H9 (cell line): ENCODE measurements around the gene FH. TPM values are rescaled to one million over a fixed set of nuclear protein-coding genes. Genes with fewer than 3 reads are reported as not detected.

Experiments used
- DNase-seq: peaks from one replicate; pipeline ENCODE4 v3.0.0-alpha.2; 2017
- H2AFZ ChIP-seq: one replicate; pipeline ENCODE4 v1.6.1; 2013; ENCODE audit warnings: mild to moderate bottlenecking, low read length, control low read depth, moderate library complexity
- H2AK5ac ChIP-seq: 2 replicates; pipeline ENCODE4 v1.6.1; 2013; ENCODE audit warnings: low read length, control low read depth, mixed read lengths; ENCODE audit not compliant: insufficient read length
- H2BK120ac ChIP-seq: one replicate; pipeline ENCODE4 v1.6.1; 2013; ENCODE audit warnings: low read depth, mild to moderate bottlenecking, low read length, control low read depth, inconsistent platforms; ENCODE audit not compliant: poor library complexity, severe bottlenecking
- H2BK12ac ChIP-seq: 2 replicates; pipeline ENCODE4 v1.6.1; 2013; ENCODE audit warnings: low read length, control low read depth, mixed read lengths, low read depth; ENCODE audit not compliant: insufficient read length
- H2BK15ac ChIP-seq: 2 replicates; pipeline ENCODE4 v1.6.1; 2013; ENCODE audit warnings: low read depth, low read length, control low read depth
- H2BK20ac ChIP-seq: one replicate; pipeline ENCODE4 v1.6.1; 2013; ENCODE audit warnings: low read depth, mild to moderate bottlenecking, low read length, control low read depth, inconsistent platforms; ENCODE audit not compliant: poor library complexity, severe bottlenecking
- H2BK5ac ChIP-seq: 2 replicates; pipeline ENCODE4 v1.6.1; 2013; ENCODE audit warnings: low read length, control low read depth, mixed read lengths; ENCODE audit not compliant: insufficient read length
- H3K14ac ChIP-seq: 2 replicates; pipeline ENCODE4 v1.6.1; 2013; ENCODE audit warnings: low read length, control low read depth; ENCODE audit not compliant: insufficient read depth
- H3K18ac ChIP-seq: 2 replicates; pipeline ENCODE4 v1.6.1; 2013; ENCODE audit warnings: low read depth, mild to moderate bottlenecking, mixed read lengths, low read length, control low read depth; ENCODE audit not compliant: insufficient read length
- H3K23ac ChIP-seq: 2 replicates; pipeline ENCODE4 v1.6.1; 2013; ENCODE audit warnings: low read length, control low read depth, mixed read lengths, low read depth; ENCODE audit not compliant: insufficient read length
- H3K23me2 ChIP-seq: 2 replicates; pipeline ENCODE4 v1.6.1; 2013; ENCODE audit warnings: low read depth, mild to moderate bottlenecking, mixed read lengths, low read length, control low read depth; ENCODE audit not compliant: insufficient read length, poor library complexity, severe bottlenecking
- H3K27ac ChIP-seq: 2 replicates; pipeline ENCODE4 v1.5.1; 2013; ENCODE audit warnings: low read length, control low read depth, mixed read lengths, low read depth; ENCODE audit not compliant: insufficient read length
- H3K27me3 ChIP-seq: 2 replicates; pipeline ENCODE4 v1.6.1; 2013; ENCODE audit warnings: low read length, control low read depth, inconsistent platforms; ENCODE audit not compliant: insufficient read depth
- H3K4ac ChIP-seq: 2 replicates; pipeline ENCODE4 v1.6.1; 2013; ENCODE audit warnings: low read depth, mild to moderate bottlenecking, control low read depth, inconsistent platforms, low read length, moderate library complexity
- H3K4me1 ChIP-seq: 2 replicates; pipeline ENCODE4 v1.6.1; 2013; ENCODE audit warnings: low read length, control low read depth, inconsistent platforms; ENCODE audit not compliant: insufficient read depth
- H3K4me2 ChIP-seq: 2 replicates; pipeline ENCODE4 v1.6.1; 2013; ENCODE audit warnings: low read length, control low read depth, mixed read lengths; ENCODE audit not compliant: insufficient read length, insufficient read depth
- H3K56ac ChIP-seq: 2 replicates; pipeline ENCODE4 v1.6.1; 2013; ENCODE audit warnings: low read depth, mild to moderate bottlenecking, mixed read lengths, low read length, control low read depth; ENCODE audit not compliant: insufficient read length
- H3K79me1 ChIP-seq: 2 replicates; pipeline ENCODE4 v1.6.1; 2013; ENCODE audit warnings: low read depth, mild to moderate bottlenecking, moderate library complexity, low read length, control low read depth, inconsistent platforms; ENCODE audit not compliant: insufficient read depth, poor library complexity, severe bottlenecking
- H3K79me2 ChIP-seq: 2 replicates; pipeline ENCODE4 v1.6.1; 2013; ENCODE audit warnings: low read length, control low read depth, inconsistent platforms; ENCODE audit not compliant: insufficient read depth
- H3K9ac ChIP-seq: 2 replicates; pipeline ENCODE4 v1.6.1; 2013; ENCODE audit warnings: low read length, control low read depth, mixed read lengths; ENCODE audit not compliant: insufficient read length; ENCODE audit errors: extremely low read depth
- H3K9me3 ChIP-seq: one replicate; pipeline ENCODE4 v1.6.1; 2013; ENCODE audit warnings: low read depth, low read length, inconsistent platforms; ENCODE audit not compliant: control insufficient read depth
- H3T11ph ChIP-seq: one replicate; pipeline ENCODE4 v1.6.1; 2013; ENCODE audit warnings: mild to moderate bottlenecking, low read length, control low read depth, inconsistent platforms
- H4K20me1 ChIP-seq: one replicate; pipeline ENCODE4 v1.6.1; 2013; ENCODE audit not compliant: control insufficient read depth, insufficient read length, insufficient read depth
- H4K5ac ChIP-seq: 2 replicates; pipeline ENCODE4 v1.6.1; 2013; ENCODE audit warnings: low read depth, mild to moderate bottlenecking, mixed read lengths, low read length, control low read depth; ENCODE audit not compliant: insufficient read length
- H4K8ac ChIP-seq: replicated peaks from 2 replicates; pipeline ENCODE4 v1.6.1; 2013; ENCODE audit warnings: low read length, control low read depth, mixed read lengths, low read depth; ENCODE audit not compliant: insufficient read length
- H4K91ac ChIP-seq: 2 replicates; pipeline ENCODE4 v1.6.1; 2013; ENCODE audit warnings: low read depth, mild to moderate bottlenecking, moderate library complexity, mixed read lengths, low read length, control low read depth; ENCODE audit not compliant: insufficient read length
- H3K27ac Mint-ChIP-seq, 3 experiments: 2 replicates in 2 of 3; 3 replicates in 1 of 3; pipeline ENCODE4 v1.8.0; 2020 to 2021; ENCODE audit warnings: mixed read lengths in 3 of 3, mild to moderate bottlenecking in 1 of 3, moderate library complexity in 1 of 3
- H3K27me3 Mint-ChIP-seq: 2 replicates; pipeline ENCODE4 v1.8.0; 2021; ENCODE audit warnings: low read depth, mild to moderate bottlenecking, moderate library complexity, mixed read lengths
- H3K36me3 Mint-ChIP-seq, 3 experiments: 2 replicates in 2 of 3; 3 replicates in 1 of 3; pipeline ENCODE4 v1.8.0; 2020 to 2021; ENCODE audit warnings: low read depth in 3 of 3, mixed read lengths in 3 of 3; ENCODE audit not compliant: insufficient read depth in 1 of 3
- H3K4me1 Mint-ChIP-seq, 2 experiments: 2 replicates each; pipeline ENCODE4 v1.8.0; 2020; ENCODE audit warnings: mixed read lengths in 2 of 2
- H3K4me3 Mint-ChIP-seq, 2 experiments: 2 replicates in 1 of 2; 3 replicates in 1 of 2; pipeline ENCODE4 v1.8.0; 2020 to 2021; ENCODE audit warnings: mild to moderate bottlenecking in 2 of 2, mixed read lengths in 2 of 2, moderate library complexity in 1 of 2
- H3K9me3 Mint-ChIP-seq, 2 experiments: 2 replicates in 1 of 2; 3 replicates in 1 of 2; pipeline ENCODE4 v1.8.0; 2020; ENCODE audit warnings: mild to moderate bottlenecking in 2 of 2, mixed read lengths in 2 of 2, moderate library complexity in 1 of 2
- WGBS: extraction: QIAGEN DNeasy Blood & Tissue Kit; methylation state at CpG from one replicate; pipeline ENCODE4 v1.1.7; 2013; ENCODE audit warnings: missing lambda C conversion rate, low lambda C conversion rate, mixed read lengths; ENCODE audit not compliant: insufficient read length; ENCODE audit errors: extremely low coverage; 5-methylcytosine and 5-hydroxymethylcytosine counted together
- total RNA-seq: library from RNA; stranded (reverse); gene quantifications from 2 replicates; pipeline ENCODE4 v1.2.1, GENCODE V29; 2021
- TF ChIP-seq, protein P1 (sequence below): fragments of 200-600 bp; sonication (generic); conservative IDR thresholded peaks from 3 replicates; pipeline ENCODE4 v1.8.0; 2021; ENCODE audit warnings: antibody characterized with exemption, mild to moderate bottlenecking

FH gene
- total RNA-seq, 1 experiment from 2014 or later: 83.9 TPM

DNA sequence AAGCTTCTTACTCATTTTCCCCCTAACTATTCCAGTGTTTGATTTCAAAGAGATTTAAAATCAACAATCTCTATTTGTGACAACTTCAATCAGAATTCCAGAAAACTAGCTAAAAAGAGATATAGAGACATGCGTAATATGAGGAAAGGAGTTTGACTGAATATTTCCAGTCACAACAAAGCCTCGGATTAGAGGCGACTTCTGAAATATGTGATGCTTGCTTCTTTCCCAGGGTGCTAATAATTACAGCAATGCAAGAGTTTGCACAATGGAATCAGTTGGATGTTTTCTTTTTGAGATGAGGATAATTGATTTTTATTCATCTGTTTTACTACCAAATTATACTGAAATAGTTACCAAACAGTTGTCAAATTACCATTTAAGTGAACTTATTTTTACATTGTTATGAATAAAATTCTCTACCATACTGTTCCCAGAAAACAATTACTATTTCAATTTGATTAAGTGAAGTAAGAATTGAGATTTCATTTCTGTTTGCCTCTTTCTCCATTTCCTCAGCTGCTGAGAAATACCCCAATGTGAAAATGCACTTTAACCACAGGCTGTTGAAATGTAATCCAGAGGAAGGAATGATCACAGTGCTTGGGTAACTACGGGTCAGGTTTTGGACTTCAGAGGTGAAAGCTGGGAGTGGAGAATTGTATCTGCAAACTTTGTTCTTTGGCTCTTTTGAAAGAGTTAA lies 40.7 kb upstream of the FH start:
- H3K27me3 Mint-ChIP-seq: no peaks in the 10 kb centered on the region
- Histone ChIP-seq H3K27me3 (no peaks in the 10 kb centered on the region), H4K91ac (no peak overlapping the region), H2BK120ac (no peak overlapping the region), H3K9ac (no peak overlapping the region), H3K27ac (no peak overlapping the region), H4K20me1 (no peaks in the 10 kb centered on the region), H3K4ac (no peak overlapping the region), H3K56ac (no peak overlapping the region), H3K79me2 (no peaks in the 10 kb centered on the region), H3K23me2 (no peaks in the 10 kb centered on the region), H2BK5ac (no peak overlapping the region), H3K9me3 (no peaks in the 10 kb centered on the region), H2AFZ (no peak overlapping the region), H2BK20ac (no peak overlapping the region), H3K23ac (no peak overlapping the region), H3K4me2 (no peak overlapping the region), H4K5ac (no peak overlapping the region), H2BK15ac (no peak overlapping the region), H3K18ac (no peak overlapping the region), H3K79me1 (no peaks in the 10 kb centered on the region), H2BK12ac (no peak overlapping the region), H4K8ac (no peak overlapping the region), H3K4me1 (no peaks in the 10 kb centered on the region), H3K14ac (no peak overlapping the region), H3T11ph (no peak overlapping the region), H2AK5ac (no peak overlapping the region)
- no peaks in the 10 kb centered on the region for H3K36me3 Mint-ChIP-seq
- no CpG with 5 or more reads among the region's 4 CpGs for WGBS
- H3K4me3 Mint-ChIP-seq: no peak overlapping the region
- no peaks in the 10 kb centered on the region for H3K9me3 Mint-ChIP-seq
- H3K27ac Mint-ChIP-seq: no peak overlapping the region
- no peak for DNase-seq
- TF ChIP-seq, protein P1, sequence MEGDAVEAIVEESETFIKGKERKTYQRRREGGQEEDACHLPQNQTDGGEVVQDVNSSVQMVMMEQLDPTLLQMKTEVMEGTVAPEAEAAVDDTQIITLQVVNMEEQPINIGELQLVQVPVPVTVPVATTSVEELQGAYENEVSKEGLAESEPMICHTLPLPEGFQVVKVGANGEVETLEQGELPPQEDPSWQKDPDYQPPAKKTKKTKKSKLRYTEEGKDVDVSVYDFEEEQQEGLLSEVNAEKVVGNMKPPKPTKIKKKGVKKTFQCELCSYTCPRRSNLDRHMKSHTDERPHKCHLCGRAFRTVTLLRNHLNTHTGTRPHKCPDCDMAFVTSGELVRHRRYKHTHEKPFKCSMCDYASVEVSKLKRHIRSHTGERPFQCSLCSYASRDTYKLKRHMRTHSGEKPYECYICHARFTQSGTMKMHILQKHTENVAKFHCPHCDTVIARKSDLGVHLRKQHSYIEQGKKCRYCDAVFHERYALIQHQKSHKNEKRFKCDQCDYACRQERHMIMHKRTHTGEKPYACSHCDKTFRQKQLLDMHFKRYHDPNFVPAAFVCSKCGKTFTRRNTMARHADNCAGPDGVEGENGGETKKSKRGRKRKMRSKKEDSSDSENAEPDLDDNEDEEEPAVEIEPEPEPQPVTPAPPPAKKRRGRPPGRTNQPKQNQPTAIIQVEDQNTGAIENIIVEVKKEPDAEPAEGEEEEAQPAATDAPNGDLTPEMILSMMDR: no peak
- H3K4me1 Mint-ChIP-seq: no peaks in the 10 kb centered on the region
